ENCODE results near the gene ACBD6.

Gene ACBD6

GRCh38 chr1:180532854-180533253, 30.5 kb upstream of the ACBD6 start:
- no peaks in the 10 kb centered on the region for H3K36me3 ChIP-seq
- H3K27ac ChIP-seq: no peak overlapping the region
- intact Hi-C loops (cut with DNase I; ENCODE audit: low total_unique reads): loop anchor here (5.0 kb wide), 1 partner anchor 329 kb away; no protein-coding TSS in a partner anchor
- no peaks in the 10 kb centered on the region for H3K9me3 ChIP-seq
- peaks cover 0 to 29% (median 10%) of the 10 kb centered on the region in 4 donors for H3K4me1 ChIP-seq
- no peaks in the 10 kb centered on the region for H3K27me3 ChIP-seq
- no peak for TF ChIP-seq CTCF (IDR thresholded peaks at IDR 0.05)
- H3K4me3 ChIP-seq: no peak overlapping the region
- DNase-seq: no peak

- Histone ChIP-seq H3K9me3 (no peaks in the 10 kb centered on the region), H3K36me3 (no peaks in the 10 kb centered on the region), H3K4me3 (no peak overlapping the region), H3K27ac (peak overlapping the region in 1 of 2 donors; percentile 65), H3K27me3 (no peaks in the 10 kb centered on the region), H3K4me1 (peaks cover 0 to 44% (median 13%) of the 10 kb centered on the region in 4 donors)
- intact Hi-C loops (cut with DNase I; ENCODE audit: low total_unique reads): loop anchor here (2.0 to 5.0 kb wide), 2 partner anchors 30 to 332 kb away; no protein-coding TSS in a partner anchor
- DNase-seq: no peak
- no peak for TF ChIP-seq CTCF (IDR thresholded peaks at IDR 0.05)
These were observed 28.1 kb upstream of the ACBD6 start for GRCh38 chr1:180530501-180530900.

GRCh38 chr1:180528868-180529470, 26.6 kb upstream of the ACBD6 start:
- Histone ChIP-seq H3K36me3 (no peaks in the 10 kb centered on the region), H3K4me1 (peaks cover 0 to 50% (median 13%) of the 10 kb centered on the region in 4 donors), H3K9me3 (no peaks in the 10 kb centered on the region), H3K27ac (peak overlapping the region; percentile 65 to 66), H3K27me3 (no peaks in the 10 kb centered on the region), H3K4me3 (no peak overlapping the region)
- intact Hi-C loops (cut with DNase I; ENCODE audit: low total_unique reads): loop anchor here (10.0 kb wide), 1 partner anchor 96 kb away; no protein-coding TSS in a partner anchor
- DNase-seq: no peak
- no peak for TF ChIP-seq CTCF (IDR thresholded peaks at IDR 0.05)

GRCh38 chr1:180527101-180527669, 24.8 kb upstream of the ACBD6 start:
- Histone ChIP-seq H3K36me3 (no peaks in the 10 kb centered on the region), H3K4me3 (no peak overlapping the region), H3K4me1 (peaks cover 0 to 50% (median 13%) of the 10 kb centered on the region in 4 donors), H3K27ac (peak overlapping the region; percentile 65 to 66), H3K9me3 (no peaks in the 10 kb centered on the region), H3K27me3 (no peaks in the 10 kb centered on the region)
- no peak for DNase-seq
- intact Hi-C loops (cut with DNase I; ENCODE audit: low total_unique reads): loop anchor here (10.0 kb wide), 1 partner anchor 98 kb away; no protein-coding TSS in a partner anchor
- TF ChIP-seq CTCF (IDR thresholded peaks at IDR 0.05): no peak

- Histone ChIP-seq H3K27ac (peak overlapping the region in 1 of 2 donors; percentile 65), H3K4me1 (peaks cover 0 to 47% (median 13%) of the 10 kb centered on the region in 4 donors)
These were observed 23.3 kb upstream of the ACBD6 start for GRCh38 chr1:180525715-180526039.

More at GRCh38 chr1:180525715-180526039, 23.3 kb upstream of the ACBD6 start:
- DNase-seq: no peak
- TF ChIP-seq CTCF (IDR thresholded peaks at IDR 0.05): no peak
- H3K4me3 ChIP-seq: no peak overlapping the region
- intact Hi-C loops (cut with DNase I; ENCODE audit: low total_unique reads): loop anchor here (10.0 kb wide), 1 partner anchor 99 kb away; no protein-coding TSS in a partner anchor
- no peaks in the 10 kb centered on the region for H3K27me3 ChIP-seq
- H3K36me3 ChIP-seq: no peaks in the 10 kb centered on the region
- H3K9me3 ChIP-seq: no peaks in the 10 kb centered on the region
